HG03432 (cell line): ENCODE data around the gene CCDC34.

ENCODE experiments used
- ATAC-seq: cut with Tn5 transposase; IDR thresholded peaks from one replicate; pipeline ENCODE4 v1.9.1; 2021; ENCODE audit warnings: mild to moderate bottlenecking, moderate library complexity; ENCODE audit not compliant: unreplicated experiment

CCDC34 gene

DNA sequence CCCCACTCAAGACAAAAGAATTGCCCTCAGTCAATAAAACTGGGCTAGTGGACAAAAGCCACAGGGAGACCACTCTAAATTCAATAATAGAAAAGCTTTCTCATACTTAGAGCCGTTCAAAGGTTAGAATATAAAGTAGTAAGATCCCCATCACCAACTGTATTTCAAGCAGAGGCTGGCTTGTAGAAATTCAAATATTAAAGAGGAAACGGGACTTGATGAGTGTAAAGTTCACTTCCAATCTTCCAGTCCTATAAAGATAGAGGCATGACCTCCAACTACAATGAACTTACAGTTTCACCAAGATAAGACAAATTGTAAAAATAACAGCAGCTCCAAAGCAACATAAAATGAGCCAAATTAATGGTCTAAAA, 70.4 kb downstream of the CCDC34 start:
- ATAC-seq: no peak

- no peak for ATAC-seq
Observed at GRCh38 chr11:27291954-27292636, 70.9 kb downstream of the CCDC34 start.

DNA sequence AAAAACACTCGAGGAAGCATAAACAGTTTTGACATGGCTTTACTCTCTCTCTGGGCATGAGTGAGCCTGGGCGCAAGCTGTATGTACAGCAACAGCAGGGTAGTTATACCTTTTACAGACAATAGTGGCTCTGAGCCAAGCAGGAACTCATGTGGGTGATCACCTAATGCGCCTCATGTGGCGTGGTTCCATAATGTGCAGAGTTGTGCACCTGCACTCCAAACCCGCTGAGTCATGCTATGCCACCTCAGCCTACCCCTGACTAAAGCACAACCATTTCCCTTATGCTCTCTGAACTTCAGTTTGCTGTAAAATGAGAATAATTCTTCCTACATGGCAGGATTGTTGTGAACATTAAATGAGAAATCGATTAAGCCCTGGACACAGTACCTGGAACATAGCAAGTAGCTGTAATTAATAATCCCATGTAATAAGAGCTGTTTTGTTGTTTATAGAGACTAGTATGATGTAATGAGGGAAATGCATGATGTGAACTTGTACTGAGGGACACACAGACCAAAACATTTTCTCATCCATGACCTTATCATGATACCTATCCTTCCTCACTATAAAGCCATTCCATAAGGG, 71.6 kb downstream of the CCDC34 start:
- no peak for ATAC-seq

DNA sequence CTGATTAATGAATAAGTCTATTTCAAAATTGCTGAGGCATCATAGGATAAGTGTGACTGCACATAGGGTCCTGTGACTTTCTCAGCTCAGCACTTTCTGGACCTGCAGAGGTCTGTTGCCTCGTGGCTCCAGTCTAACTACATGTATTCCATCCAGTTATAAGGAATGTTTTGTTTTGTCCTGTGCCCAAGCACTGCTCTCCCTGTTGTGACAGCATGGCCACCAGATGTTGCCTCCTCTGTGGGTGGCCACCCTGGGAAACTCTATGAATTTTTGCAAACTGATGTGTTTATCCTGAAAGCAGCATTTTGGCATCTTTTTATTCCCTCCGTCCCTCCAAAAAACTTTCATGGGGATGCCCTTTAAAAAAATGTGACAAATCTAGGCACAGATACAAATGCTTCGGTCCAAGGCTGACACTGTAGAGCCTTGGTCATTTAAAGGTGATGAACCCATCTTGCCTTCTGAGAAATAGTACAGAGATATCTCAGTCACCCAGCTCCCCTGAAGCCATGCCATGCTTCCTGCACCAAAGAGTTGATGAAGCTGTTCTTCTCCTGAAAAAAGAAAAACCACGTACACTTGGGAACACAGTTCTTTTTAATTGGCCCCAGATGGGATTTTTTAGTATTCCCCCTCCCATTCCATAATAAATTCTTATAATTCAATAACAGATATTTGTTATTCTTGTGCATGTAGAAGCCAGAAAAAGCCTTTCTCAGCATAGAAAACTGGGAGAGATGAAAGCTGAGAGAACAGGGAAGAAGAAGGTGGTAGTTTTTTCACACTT, 72.6 kb downstream of the CCDC34 start:
- ATAC-seq: no peak
